ENCODE measurements around the gene RAP1B.
"Not testable (repeated sequence)": the region's sequence is repeated elsewhere in the genome, so short reads cannot be mapped to it uniquely, and the experiment has no call there.

The RAP1B gene

GRCh38 chr12:68637439-68637838 lies 26.7 kb downstream of the RAP1B start:
- not testable (repeated sequence) for DNase-seq

- no peak for DNase-seq
Measured at GRCh38 chr12:68638171-68638570, 27.5 kb downstream of the RAP1B start.

- no peak for DNase-seq
Measured at GRCh38 chr12:68638721-68639395, 28.2 kb downstream of the RAP1B start.

- DNase-seq = no peak
Measured at GRCh38 chr12:68639396-68639767, 28.7 kb downstream of the RAP1B start.

GRCh38 chr12:68641138-68641537 lies 30.4 kb downstream of the RAP1B start:
- DNase-seq = no peak

GRCh38 chr12:68646484-68646883 lies 35.8 kb downstream of the RAP1B start:
- DNase-seq = no peak

GRCh38 chr12:68647507-68647906 lies 36.8 kb downstream of the RAP1B start:
- DNase-seq = no peak

GRCh38 chr12:68648179-68648578 lies 37.5 kb downstream of the RAP1B start:
- no peak for DNase-seq

- peak in 1 of 2 experiments; percentile 43 for DNase-seq
Measured at GRCh38 chr12:68665016-68665569, 54.4 kb downstream of the RAP1B start.

GRCh38 chr12:68667291-68667690 lies 56.6 kb downstream of the RAP1B start:
- no peak for DNase-seq

- DNase-seq = no peak
Measured at GRCh38 chr12:68667896-68668295, 57.2 kb downstream of the RAP1B start.

- no peak for DNase-seq
Measured at GRCh38 chr12:68671179-68671578, 60.5 kb downstream of the RAP1B start.

GRCh38 chr12:68673788-68674187 lies 63.1 kb downstream of the RAP1B start:
- DNase-seq = no peak

- DNase-seq = no peak
Measured at GRCh38 chr12:68674376-68674775, 63.7 kb downstream of the RAP1B start.

GRCh38 chr12:68675101-68675842 lies 64.6 kb downstream of the RAP1B start:
- no peak for DNase-seq

- not testable (repeated sequence) for DNase-seq
Measured at GRCh38 chr12:68676854-68677253, 66.2 kb downstream of the RAP1B start.

- no peak for DNase-seq
Measured at GRCh38 chr12:68686262-68686594, 75.5 kb downstream of the RAP1B start.

- peak; percentile 90 to 97 for DNase-seq
Measured at GRCh38 chr12:68686595-68687521, 76.2 kb downstream of the RAP1B start, which contains the start of gene NUP107. NUP107 (plus strand) TSS chr12:68686978; CDS start chr12:68687066, 88 bp downstream.

- no peak for DNase-seq
Measured at GRCh38 chr12:68695454-68695853, 84.8 kb downstream of the RAP1B start.

- no peak for DNase-seq
Measured at GRCh38 chr12:68699486-68699885, 88.8 kb downstream of the RAP1B start.
